GM18508 (cell line): Measurements from ENCODE around the gene MAOB.

ENCODE experiments used
- ATAC-seq: cut with Tn5 transposase; IDR thresholded peaks from one replicate; pipeline ENCODE4 v1.9.1; 2021; ENCODE audit warnings: moderate number of reproducible peaks; ENCODE audit not compliant: insufficient read depth, unreplicated experiment

The MAOB gene

GRCh38 chrX:43861750-43862149 lies 20.5 kb downstream of the MAOB start:
- no peak for ATAC-seq

GRCh38 chrX:43860646-43861370 lies 21.4 kb downstream of the MAOB start:
- no peak for ATAC-seq

- no peak for ATAC-seq
Measured at GRCh38 chrX:43853225-43853828, 28.9 kb downstream of the MAOB start.

- ATAC-seq, result no peak
Measured at GRCh38 chrX:43850629-43851028, 31.6 kb downstream of the MAOB start.

GRCh38 chrX:43849173-43849572 lies 33.1 kb downstream of the MAOB start:
- no peak for ATAC-seq

GRCh38 chrX:43847352-43847751 lies 34.9 kb downstream of the MAOB start:
- no peak for ATAC-seq

GRCh38 chrX:43846558-43846957 lies 35.7 kb downstream of the MAOB start:
- no peak for ATAC-seq

- no peak for ATAC-seq
Measured at GRCh38 chrX:43845776-43846175, 36.5 kb downstream of the MAOB start.

- no peak for ATAC-seq
Measured at GRCh38 chrX:43840265-43840664, 42.0 kb downstream of the MAOB start.

- ATAC-seq, result no peak
Measured at GRCh38 chrX:43836435-43837184, 45.6 kb downstream of the MAOB start.

GRCh38 chrX:43835559-43835958 lies 46.7 kb downstream of the MAOB start:
- no peak for ATAC-seq

- ATAC-seq, result no peak
Measured at GRCh38 chrX:43827791-43828190, 54.5 kb downstream of the MAOB start.

GRCh38 chrX:43822014-43822413 lies 60.2 kb downstream of the MAOB start:
- no peak for ATAC-seq

GRCh38 chrX:43817444-43817843 lies 64.8 kb downstream of the MAOB start:
- ATAC-seq, result no peak

GRCh38 chrX:43815209-43815608 lies 67.0 kb downstream of the MAOB start:
- ATAC-seq, result no peak

- no peak for ATAC-seq
Measured at GRCh38 chrX:43813898-43814297, 68.4 kb downstream of the MAOB start.

GRCh38 chrX:43813319-43813718 lies 68.9 kb downstream of the MAOB start:
- ATAC-seq, result no peak

- ATAC-seq, result no peak
Measured at GRCh38 chrX:43809463-43809862, 72.8 kb downstream of the MAOB start.

- no peak for ATAC-seq
Measured at GRCh38 chrX:43808231-43808630, 74.0 kb downstream of the MAOB start.

- ATAC-seq, result no peak
Measured at GRCh38 chrX:43805579-43805978, 76.7 kb downstream of the MAOB start.

GRCh38 chrX:43804021-43804420 lies 78.2 kb downstream of the MAOB start:
- ATAC-seq, result no peak
